NCI-H187 (cell line): ENCODE data around the gene CACNA2D4.

Experiments
- DNase-seq, 2 experiments: peaks; one replicate each; lab custom pipeline; 2025; lab: John Stamatoyannopoulos, UW

CACNA2D4 gene

GRCh38 chr12:1888923-1889322 is 29.5 kb downstream of the CACNA2D4 start:
- no peak for DNase-seq

GRCh38 chr12:1886396-1887008 is 31.9 kb downstream of the CACNA2D4 start:
- DNase-seq, result no peak

- no peak for DNase-seq
These were observed 32.7 kb downstream of the CACNA2D4 start for GRCh38 chr12:1885599-1886245.

- DNase-seq, result no peak
These were observed 33.3 kb downstream of the CACNA2D4 start for GRCh38 chr12:1885082-1885596.

- no peak for DNase-seq
These were observed 33.8 kb downstream of the CACNA2D4 start for GRCh38 chr12:1884651-1885050.

- DNase-seq, result no peak
These were observed 34.9 kb downstream of the CACNA2D4 start for GRCh38 chr12:1883513-1883912.

GRCh38 chr12:1882850-1883470 is 35.5 kb downstream of the CACNA2D4 start:
- DNase-seq, result no peak

- no peak for DNase-seq
These were observed 36.0 kb downstream of the CACNA2D4 start for GRCh38 chr12:1882405-1882804.

- no peak for DNase-seq
These were observed 36.5 kb downstream of the CACNA2D4 start for GRCh38 chr12:1881936-1882335.

GRCh38 chr12:1881301-1881700 is 37.2 kb downstream of the CACNA2D4 start:
- no peak for DNase-seq

GRCh38 chr12:1880876-1881275 is 37.6 kb downstream of the CACNA2D4 start:
- no peak for DNase-seq

- DNase-seq, result no peak
These were observed 38.2 kb downstream of the CACNA2D4 start for GRCh38 chr12:1880153-1880845.

- DNase-seq, result no peak
These were observed 38.8 kb downstream of the CACNA2D4 start for GRCh38 chr12:1879633-1880032.

GRCh38 chr12:1878695-1879094 is 39.8 kb downstream of the CACNA2D4 start:
- DNase-seq, result no peak

GRCh38 chr12:1878214-1878613 is 40.2 kb downstream of the CACNA2D4 start:
- DNase-seq, result no peak

GRCh38 chr12:1877169-1877878 is 41.1 kb downstream of the CACNA2D4 start:
- no peak for DNase-seq

- DNase-seq, result no peak
These were observed 42.4 kb downstream of the CACNA2D4 start for GRCh38 chr12:1876086-1876485.

GRCh38 chr12:1875608-1876007 is 42.8 kb downstream of the CACNA2D4 start:
- DNase-seq, result no peak

- DNase-seq, result no peak
These were observed 44.6 kb downstream of the CACNA2D4 start for GRCh38 chr12:1873531-1874510.

GRCh38 chr12:1872448-1872847 is 46.0 kb downstream of the CACNA2D4 start:
- DNase-seq, result no peak

- DNase-seq, result no peak
These were observed 46.5 kb downstream of the CACNA2D4 start for GRCh38 chr12:1872001-1872400.
